ACHN (cell line): ENCODE measurements around the gene KIF9.
A peak's percentile ranks its signal among the peaks of the same experiment; 100 is the strongest.
"Not testable (repeated sequence)": the region's sequence is repeated elsewhere in the genome, so short reads cannot be mapped to it uniquely, and the experiment has no call there.

Experiments
- DNase-seq: peaks from one replicate; pipeline ENCODE4 v3.0.0-alpha.2; 2015
- in situ Hi-C: cut with HindIII; loops from 2 replicates; pipeline ENCODE4 v1.10.0; 2017; ENCODE audit warnings: low sequenced_read_pairs, low pct_ligation_motif_present, low pct_unique_long_range_greater_than_20kb

The KIF9 gene

DNA sequence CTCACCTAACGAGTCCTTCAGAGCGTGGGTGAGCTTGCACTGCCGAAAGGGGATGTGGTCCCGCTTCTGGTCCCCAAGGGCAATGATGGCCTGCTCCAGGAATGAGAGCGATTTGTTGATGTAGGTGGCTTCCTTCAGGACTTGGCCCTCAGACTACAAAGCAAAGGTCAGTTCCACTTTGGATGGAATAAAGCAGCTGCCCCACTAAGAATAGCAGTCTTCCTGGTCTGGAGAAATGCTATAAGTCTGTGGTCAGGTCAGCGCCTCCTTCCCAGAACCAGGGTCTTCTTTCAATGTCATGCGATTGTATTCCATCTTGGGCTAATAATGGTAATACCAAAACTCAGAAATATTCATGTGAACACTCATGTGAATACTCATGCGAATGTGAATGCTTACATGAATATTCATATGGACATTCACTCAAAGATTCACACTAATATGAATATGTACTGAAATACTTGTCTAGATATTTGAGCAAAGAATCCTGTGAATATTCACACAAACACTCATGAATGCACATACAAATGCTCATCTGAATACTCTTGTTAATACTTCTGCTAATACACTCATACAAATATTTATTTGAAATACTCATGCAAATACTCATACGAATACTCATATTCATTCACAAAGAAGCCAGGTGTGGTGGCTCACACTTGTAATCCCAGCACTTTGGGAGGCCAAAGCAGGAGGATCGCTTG is 16.7 kb downstream of the KIF9 start:
- in situ Hi-C loops, result no loop called here
- no peak for DNase-seq

DNA sequence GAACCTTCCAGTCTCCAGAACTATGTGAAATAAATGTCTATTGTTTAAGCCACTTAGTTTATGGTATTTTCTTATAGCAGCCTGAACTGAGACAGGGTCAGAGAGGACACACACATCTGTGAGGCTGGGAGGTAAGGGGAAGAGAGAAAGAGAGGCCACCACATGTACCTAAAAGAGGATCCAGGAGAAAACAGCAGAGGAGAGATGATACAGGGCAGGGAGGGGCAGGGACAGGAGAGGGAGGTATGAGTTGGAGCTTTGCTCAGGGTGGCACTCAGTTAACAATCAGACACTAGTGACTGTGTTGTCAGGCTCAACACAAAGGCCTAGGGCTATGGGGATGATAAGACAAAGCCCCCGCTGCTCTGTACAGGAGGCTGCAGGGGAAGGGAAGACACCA is 17.6 kb downstream of the KIF9 start:
- in situ Hi-C loops, result no loop called here
- DNase-seq, result no peak

DNA sequence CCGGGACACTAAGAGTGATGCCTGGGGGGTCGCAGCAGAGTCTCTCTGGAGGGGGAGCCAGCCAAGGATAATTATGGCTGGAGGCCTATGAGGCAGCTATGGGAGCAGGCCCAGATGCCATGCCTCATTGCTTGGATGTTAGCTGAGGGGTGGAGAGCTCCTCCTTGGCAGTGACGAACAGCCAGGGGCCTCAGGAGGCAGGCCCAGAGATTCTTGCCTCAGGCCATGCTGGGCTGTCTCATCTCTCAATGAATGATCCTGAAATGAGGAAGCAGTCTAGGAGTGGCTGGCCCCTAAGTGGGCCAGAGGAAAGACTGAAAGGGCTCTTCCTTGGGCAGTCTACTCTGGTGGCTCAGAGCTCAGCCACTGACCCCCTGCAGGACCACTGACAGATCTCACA is 21.3 kb downstream of the KIF9 start:
- no peak for DNase-seq
- in situ Hi-C loops, result no loop called here

DNA sequence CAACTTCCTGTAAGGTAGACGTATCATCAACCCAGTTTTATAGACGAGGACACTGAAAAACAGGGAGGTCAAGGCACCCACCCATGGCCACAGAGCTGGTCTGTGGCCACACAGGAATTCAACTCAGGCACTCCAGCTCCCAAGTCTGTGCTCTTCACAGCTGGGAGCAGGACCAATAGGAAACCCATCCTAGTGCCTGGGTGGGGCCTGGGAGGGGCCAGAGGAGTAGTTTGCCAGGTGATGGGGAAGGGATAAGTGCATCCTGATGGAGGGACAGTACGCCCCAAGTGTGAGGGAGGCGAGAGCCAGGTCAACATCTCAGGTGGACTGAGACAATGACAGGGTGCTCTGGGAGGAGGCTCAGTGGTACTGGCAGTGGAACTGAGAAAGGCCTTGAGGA is 22.0 kb downstream of the KIF9 start:
- in situ Hi-C loops, result no loop called here
- DNase-seq, result no peak

DNA sequence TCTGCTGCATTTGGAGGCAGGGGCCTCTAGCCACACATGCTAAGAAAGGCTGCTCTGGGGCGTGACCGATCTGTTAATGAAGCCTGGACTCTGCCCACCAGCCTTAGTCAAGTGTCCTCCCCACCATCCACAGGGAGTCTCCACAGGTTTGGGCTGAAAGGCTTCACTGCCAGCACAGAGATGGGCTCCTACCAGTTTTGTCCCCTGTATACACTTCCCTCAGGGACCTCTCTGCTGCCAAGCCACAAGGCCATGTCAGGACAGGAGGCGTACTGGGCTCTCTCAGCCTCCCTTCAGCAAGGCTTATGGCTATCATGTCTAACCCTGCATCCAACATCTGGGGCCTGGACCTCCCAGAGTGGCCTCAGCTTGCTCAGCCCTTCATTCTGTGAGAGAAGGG is 23.5 kb downstream of the KIF9 start:
- no peak for DNase-seq
- in situ Hi-C loops, result no loop called here

DNA sequence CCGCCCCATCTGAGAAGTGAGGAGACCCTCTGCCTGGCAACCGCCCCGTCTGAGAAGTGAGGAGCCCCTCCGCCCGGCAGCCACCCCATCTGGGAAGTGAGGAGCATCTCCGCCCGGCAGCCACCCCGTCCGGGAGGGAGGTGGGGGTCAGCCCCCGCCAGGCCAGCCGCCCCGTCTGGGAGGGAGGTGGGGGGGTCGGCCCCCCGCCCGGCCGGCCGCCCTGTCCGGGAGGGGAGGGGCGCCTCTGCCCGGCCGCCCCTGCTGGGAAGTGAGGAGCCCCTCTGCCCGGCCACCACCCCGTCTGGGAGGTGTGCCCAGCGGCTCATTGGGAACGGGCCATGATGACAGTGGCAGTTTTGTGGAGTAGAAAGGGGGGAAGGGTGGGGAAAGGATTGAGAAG is 26.3 kb downstream of the KIF9 start:
- in situ Hi-C loops, DNase-seq: not testable (repeated sequence)

DNA sequence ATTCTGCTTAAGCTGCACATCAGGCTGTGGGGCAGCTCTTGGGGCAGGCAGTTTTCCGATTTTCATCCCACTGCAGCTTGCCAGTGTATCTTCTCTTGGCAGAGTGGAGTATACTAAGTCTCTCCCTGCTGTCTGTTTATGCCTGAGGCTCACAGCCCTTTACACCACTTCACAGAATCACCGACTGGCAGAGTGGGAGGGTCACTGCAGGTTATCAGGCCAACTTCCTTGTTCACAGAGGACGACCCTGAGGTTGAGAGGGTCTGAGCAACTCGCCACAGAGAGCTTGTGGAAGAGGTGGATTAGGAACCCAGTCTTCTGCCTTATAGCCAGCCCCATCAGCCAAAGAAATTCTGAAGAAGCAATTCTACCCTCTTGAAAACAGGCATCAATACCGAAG is 30.9 kb downstream of the KIF9 start:
- DNase-seq, result no peak
- in situ Hi-C loops, result no loop called here

DNA sequence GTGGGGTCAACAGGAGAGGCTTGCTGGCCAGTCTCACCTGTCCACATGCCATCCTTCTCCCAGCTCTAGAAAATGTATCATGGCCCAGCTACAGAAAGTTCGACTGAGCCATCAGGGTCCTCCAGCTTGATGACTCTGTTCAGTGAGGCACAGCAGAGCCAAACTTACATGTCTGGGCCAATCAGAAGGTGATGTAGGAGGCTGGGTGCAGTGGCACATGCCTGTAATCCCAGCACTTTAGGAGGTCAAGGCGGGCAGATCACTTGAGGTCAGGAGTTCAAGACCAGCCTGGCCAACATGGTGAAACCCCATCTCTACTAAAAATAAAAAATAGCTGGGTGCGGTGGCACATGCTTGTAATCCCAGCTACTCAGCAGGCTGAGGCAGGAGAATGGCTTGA is 31.5 kb downstream of the KIF9 start:
- in situ Hi-C loops, DNase-seq: not testable (repeated sequence)

DNA sequence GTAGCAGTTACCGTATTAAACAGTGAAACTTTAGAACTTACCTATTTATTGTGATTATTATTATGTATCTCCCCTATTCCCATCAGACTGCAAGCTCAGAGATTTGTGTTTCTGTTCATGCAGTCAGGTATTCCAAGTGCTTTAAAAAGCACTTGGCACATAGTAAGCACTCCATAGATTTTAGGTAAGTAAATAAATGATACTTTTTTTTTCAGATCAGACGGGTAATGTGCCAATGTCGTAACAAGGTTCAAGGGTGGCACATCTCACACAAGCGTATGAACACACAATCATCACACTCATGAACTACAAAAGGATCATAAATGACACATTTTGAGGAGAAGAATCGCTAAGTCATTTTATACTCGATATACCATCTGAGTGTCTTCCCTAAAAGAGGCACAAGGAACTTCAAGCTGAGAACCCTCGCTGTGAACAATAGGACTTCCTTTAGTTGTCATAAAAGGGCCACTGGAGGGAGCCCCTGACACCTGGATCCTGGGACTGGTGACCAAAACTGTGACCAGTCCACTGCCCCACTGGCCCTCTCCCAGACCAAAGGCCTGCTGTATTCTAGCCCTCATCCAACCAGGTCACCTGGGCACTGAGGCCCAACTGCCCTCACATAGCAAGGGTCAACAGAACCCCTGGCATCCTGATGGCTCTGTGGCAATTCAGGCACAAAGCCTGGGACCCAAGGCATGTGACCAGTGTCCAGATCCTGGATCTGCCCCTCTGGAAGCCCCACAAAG is 32.1 kb downstream of the KIF9 start:
- in situ Hi-C loops, result no loop called here

DNA sequence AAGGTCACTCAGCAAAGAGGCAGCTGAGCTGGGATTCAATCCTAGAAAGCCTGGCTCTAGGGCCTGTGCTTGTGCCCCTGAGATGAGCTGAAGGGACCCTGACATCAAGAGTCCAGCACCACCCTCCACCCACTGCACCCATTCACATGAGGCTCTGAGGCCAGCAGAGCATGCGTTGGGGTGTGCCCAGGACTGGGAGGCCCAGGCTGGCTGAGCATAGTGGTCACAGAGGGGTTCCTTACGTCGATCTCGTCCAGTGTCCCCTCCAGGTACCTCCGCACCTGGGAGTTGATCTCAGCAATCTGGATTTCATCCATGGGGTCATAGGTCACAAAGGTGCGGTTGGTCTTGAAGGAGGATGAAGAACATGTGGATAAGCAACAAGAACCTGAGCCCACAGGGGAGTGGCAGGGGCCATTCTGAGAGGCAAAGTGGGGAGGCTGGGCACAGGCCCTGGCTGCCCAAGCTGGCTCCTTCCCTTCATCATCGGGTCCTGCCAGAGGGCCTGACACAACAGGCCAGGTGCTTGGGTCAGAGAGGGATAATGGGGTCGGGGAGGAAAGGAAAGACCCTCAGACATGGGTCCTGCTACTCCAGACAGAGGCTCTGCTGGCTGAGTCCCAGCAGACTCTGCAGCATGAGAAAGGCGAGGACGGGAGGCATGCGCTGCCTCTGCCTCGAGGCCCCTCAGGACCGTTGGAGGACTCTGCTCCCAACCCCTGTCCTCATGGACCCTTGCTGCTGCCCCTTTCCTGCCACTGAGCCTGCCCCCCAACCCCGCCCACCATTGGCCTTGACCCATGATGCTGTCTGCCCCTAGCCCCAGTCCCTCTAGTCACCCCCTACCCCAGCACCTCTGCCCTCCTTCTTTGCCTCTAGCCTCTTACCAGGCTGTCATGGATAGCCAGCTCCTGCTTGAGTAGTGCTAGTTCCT is 35.2 kb downstream of the KIF9 start:
- in situ Hi-C loops, result no loop called here

More for the DNA sequence above, 32.1 kb downstream of the KIF9 start:
- DNase-seq, result peak; percentile 48

DNA sequence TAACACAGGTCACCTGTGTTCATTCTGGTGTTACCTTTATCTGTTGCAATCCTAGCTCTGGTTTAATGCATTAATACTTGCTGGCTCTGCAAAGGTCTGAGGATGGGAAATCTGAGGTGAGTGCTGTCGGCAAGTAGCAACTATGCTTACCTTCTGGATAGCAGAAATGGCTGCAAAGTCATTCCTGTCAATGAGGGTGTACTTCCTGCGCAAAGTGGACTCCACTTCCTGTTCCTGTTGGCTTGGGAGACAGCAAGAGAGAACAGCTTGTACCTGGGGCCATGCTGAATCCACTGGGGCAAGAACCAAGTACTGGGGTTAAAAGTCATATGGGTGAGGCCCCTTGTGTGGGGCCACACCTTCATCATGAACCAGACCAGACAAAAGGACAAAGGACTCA is 37.3 kb downstream of the KIF9 start:
- no peak for DNase-seq
- in situ Hi-C loops, result no loop called here

More for the DNA sequence above, 35.2 kb downstream of the KIF9 start:
- DNase-seq, result no peak

DNA sequence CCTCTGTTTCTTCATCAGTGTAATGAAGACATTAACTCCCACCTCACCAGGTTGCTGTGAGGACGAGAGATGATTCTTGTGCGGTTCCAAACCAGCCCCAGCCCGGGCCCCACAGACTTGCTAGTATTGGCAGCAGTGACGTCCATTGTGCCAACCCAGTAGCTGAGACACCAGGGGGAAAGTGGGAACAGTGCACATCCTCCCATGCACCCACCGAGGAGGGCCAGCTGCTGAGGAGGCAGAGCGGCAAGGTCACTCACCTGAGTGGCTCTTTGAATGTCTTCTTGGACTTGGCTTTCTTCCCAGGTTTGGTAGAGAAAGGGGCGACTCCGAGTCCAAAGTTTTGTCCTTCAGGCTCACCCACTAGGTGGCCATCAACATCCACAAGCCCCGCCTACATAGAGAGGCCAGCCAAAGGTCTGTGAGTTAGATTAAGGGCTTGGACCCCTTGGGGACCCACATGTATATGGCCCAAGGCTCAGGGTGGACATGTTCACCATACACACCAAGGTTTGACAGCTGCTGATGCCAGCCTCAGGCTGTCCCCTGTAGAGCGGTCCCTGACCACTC is 38.0 kb downstream of the KIF9 start:
- in situ Hi-C loops, result no loop called here
- no peak for DNase-seq

DNA sequence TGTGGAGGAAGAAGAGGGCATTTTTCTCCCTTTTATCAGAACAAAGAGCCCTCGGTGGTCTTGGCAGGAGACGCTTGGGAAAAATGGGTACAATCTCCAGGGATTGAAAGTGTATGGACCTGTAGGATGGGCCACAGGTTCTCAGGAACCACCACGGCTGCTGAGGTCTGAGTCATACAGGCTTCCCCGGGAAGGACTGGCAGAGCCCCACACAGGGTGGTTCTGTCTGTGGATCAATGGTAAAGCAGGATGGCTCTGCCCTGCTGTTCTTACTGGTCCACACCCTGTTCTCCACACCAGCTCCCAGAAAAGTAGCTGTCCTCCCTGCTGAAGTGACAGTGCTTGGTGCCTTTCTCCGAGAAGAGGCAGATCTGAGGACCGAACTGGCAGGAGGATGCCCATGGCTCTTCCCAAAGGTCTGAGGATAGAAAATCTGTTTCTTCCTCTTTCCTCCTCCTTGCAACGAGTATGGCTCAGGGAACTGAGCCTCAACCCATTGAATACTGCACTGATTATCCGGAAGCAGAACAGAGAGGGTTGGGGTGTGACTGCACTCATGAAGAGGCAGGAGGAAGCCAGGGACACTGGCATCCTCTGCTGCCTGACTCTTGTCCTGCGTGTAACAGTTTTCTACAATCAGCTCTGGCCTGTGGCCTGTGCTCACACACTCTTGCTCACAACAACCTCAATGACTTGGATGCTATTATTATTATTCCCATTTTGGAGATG is 39.0 kb downstream of the KIF9 start:
- in situ Hi-C loops, result no loop called here
- DNase-seq, result no peak

DNA sequence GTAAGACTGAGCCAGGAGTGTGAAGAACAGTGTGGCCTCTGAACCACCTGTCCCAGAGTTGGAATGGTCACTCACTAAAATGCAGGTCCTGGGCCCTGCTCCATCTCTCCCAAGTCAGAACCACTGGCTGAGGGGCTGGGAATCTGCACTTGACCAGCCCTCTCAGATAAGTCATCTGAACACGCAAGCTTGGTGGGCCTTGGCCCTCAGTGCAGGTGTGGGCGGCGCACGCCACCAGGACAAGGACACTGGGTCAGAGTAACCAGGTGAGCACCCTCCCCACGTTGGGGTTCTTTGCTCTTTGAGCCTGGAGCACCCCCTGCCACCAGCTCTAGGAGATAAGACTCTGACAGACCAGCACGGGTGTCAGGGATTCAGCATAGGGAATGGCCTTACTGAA is 42.7 kb downstream of the KIF9 start:
- no peak for DNase-seq
- in situ Hi-C loops, result no loop called here

DNA sequence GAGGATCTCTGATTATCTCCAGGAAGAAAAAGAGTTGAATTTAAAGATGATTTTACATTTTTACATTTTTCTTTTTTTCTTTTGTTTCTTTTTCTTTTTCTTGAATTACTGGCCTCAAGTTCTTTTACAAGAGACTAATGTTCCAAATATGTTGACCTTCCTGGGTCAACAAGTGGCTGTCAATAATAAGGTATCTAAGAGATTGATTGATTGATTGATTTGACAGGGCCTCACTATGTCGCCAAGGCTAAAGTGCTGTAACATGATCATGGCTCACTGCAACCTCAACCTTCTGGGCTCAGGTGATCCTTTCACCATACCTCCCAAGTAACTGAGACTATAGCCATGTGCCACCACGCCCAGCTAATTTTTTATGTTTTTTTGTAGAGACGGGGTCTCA is 44.6 kb downstream of the KIF9 start:
- DNase-seq, result no peak
- in situ Hi-C loops, result no loop called here

DNA sequence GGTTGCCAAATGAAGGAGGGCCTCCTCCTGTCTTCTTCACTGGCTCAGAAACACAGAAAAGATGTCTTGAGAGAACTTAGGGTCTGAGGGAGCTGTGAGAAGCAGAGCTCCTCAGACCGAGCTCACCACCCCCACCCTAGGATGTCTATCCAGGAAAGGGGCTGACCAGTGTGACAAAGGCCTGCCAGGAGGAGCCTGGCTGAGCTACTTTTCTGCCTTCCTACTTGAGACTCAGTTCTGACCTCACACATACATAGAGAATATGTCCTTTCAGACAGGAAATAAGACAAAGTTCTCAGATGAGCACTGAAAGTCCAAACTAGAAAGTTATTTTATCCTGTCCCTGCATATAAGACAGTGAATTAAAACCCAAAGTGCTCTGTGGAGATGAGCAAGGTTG is 54.5 kb downstream of the KIF9 start:
- DNase-seq, result no peak
- in situ Hi-C loops, result no loop called here

DNA sequence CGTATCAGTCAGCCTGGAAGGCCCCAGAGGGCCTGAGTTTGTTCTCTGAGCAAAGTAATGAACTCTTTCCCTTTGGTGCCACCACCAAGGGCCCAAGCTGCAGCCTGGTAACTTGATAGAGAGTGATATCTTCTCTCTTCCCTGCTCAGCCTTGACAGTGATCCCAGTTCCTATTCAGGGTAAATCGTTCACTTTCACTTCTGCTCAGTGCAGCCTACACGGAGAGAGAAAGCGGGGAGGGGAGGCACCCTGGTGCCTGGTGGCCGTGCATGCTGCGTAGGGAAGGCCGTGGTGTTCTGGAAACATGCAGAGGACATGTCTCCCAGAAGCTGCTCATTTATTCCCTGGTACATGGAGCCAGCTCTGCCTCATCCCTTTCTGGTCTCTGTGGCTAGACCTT is 54.9 kb downstream of the KIF9 start:
- DNase-seq, result no peak

DNA sequence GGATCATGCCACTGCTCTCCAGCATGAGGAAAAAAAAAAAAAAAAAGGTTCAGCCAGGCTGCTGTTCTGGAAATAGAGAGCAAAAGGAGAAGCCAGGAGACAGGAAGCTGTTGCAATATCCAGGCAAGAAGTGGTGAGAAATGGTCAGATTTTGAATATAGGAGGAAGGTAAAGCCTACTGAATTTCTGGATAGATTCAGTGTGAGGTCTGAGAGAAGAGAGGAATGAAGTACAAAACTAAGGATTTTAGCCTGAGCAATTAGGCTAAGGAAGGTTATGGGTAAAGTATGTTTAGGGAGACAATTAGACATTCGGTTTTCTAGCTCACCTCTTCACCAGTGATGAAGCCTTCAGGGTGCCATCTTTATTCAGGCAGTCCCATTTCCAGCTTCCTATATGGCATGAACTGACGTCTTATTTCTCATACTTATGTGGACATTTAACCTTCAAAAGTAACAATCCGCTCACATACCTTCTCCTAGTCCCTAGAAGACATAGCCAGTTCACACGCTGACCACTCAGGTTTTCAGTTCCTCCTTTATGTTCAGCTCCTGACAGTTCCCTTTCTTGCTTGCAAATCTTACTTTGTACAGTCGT is 57.2 kb downstream of the KIF9 start:
- no peak for DNase-seq
- in situ Hi-C loops, result no loop called here

More for the DNA sequence above, 54.9 kb downstream of the KIF9 start:
- in situ Hi-C loops, result no loop called here
